ENCODE measurements around the gene FKBP9. TPM values are rescaled to one million over a fixed set of nuclear protein-coding genes. Genes with fewer than 3 reads are reported as not detected.
"Not testable (repeated sequence)": the region's sequence is repeated elsewhere in the genome, so short reads cannot be mapped to it uniquely, and the experiment has no call there.

The FKBP9 gene
- total RNA-seq, 1 experiment from 2014 or later, result 155 TPM

DNA sequence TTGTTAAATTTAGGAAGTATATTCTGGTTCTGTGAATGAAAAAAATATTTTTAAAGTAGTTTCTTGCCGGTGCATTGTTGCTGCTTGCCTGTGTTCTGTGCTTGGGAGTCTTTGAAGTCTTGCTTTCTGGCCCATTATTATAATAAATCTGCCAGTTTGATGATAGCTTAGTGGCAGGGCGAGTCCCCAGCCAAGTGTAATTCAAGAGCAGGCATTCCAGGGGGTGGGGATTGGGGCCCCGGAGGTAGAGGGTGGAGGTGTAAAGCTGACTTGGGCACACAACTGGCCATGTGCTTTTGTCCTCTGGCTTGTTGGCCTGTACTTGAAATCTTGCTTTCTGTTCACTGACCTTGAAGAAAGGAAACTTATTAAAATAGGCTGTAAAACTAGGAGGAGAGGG, 14.7 kb downstream of the FKBP9 start:
- H3K4me1 ChIP-seq (replicated peaks; ENCODE audit: insufficient read depth), result peaks cover 21% of the 10 kb centered on the region
- H3F3A ChIP-seq (ENCODE audit: insufficient read depth, low read depth); H4K20me1 ChIP-seq (ENCODE audit: insufficient read depth); intact Hi-C loops (cut with micrococcal nuclease; ENCODE audit: unreplicated experiment); H3K27me3 ChIP-seq (ENCODE audit: insufficient read depth, low read depth); H3K36me3 ChIP-seq (ENCODE audit: low read depth); CTCF ChIA-PET; H3K4me3 ChIP-seq; H3K79me2 ChIP-seq (ENCODE audit: low read depth); POLR2A ChIA-PET (ENCODE audit: unreplicated experiment); H3K9me2 ChIP-seq (ENCODE audit: insufficient read depth); H3K27ac ChIP-seq; BruUV-seq (replicated peaks); DNase-seq; H3K4me2 ChIP-seq; H3K9me3 ChIP-seq (ENCODE audit: insufficient read depth, low read depth); H2AFZ ChIP-seq: not testable (repeated sequence)

DNA sequence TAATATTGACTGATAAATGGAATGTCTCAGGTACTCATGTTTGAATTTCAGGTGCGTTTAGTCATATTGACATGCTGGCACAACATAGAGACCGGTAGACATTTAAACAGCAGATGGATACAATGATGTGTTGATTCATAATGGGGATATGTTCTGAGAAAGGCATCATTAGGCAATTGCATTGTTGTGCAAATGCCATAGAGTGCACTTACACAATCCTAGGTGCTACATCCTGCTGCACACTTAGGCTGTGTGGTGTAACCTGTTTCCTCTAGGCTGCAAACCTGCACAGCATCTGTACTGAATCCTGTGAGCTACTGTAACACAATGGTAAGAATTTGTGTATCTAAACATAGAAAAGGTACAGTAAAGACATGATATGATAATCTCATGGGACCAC, 19.9 kb downstream of the FKBP9 start:
- H3F3A ChIP-seq (ENCODE audit: insufficient read depth, low read depth); H3K9me2 ChIP-seq (ENCODE audit: insufficient read depth); H3K4me3 ChIP-seq; H2AFZ ChIP-seq; H3K36me3 ChIP-seq (ENCODE audit: low read depth); intact Hi-C loops (cut with micrococcal nuclease; ENCODE audit: unreplicated experiment); H3K79me2 ChIP-seq (ENCODE audit: low read depth); POLR2A ChIA-PET (ENCODE audit: unreplicated experiment); H3K27ac ChIP-seq; H3K9me3 ChIP-seq (ENCODE audit: insufficient read depth, low read depth); H4K20me1 ChIP-seq (ENCODE audit: insufficient read depth); H3K4me2 ChIP-seq; CTCF ChIA-PET; H3K27me3 ChIP-seq (ENCODE audit: insufficient read depth, low read depth); BruUV-seq (replicated peaks): not testable (repeated sequence)
- peak in 1 of 2 experiments; percentile 61 for DNase-seq
- peaks cover 27% of the 10 kb centered on the region for H3K4me1 ChIP-seq (replicated peaks; ENCODE audit: insufficient read depth)

DNA sequence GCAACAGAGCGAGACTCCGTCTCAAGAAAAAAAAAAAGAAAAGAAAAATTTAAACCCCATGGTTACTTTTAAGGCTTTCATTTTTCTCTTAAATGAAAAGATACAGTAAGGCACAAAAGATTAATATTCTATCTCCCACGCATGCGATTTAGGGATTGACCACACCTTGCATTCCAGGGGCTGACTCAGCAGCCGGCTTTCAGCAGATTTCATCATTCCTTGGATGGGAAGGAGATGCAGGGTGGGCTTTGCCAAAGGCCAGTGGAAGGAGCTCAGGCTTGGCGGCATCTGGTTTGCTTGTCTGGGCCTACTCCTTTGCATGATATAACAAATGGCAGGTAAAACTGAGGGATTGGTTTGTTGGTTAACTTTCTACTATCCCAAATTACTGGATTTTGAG, 22.0 kb downstream of the FKBP9 start:
- H3K9me2 ChIP-seq (ENCODE audit: insufficient read depth); H4K20me1 ChIP-seq (ENCODE audit: insufficient read depth); H3K36me3 ChIP-seq (ENCODE audit: low read depth); intact Hi-C loops (cut with micrococcal nuclease; ENCODE audit: unreplicated experiment); H2AFZ ChIP-seq; CTCF ChIA-PET; H3K79me2 ChIP-seq (ENCODE audit: low read depth); POLR2A ChIA-PET (ENCODE audit: unreplicated experiment); BruUV-seq (replicated peaks); H3K4me3 ChIP-seq; H3K9me3 ChIP-seq (ENCODE audit: insufficient read depth, low read depth); H3F3A ChIP-seq (ENCODE audit: insufficient read depth, low read depth); H3K27me3 ChIP-seq (ENCODE audit: insufficient read depth, low read depth): not testable (repeated sequence)
- H3K4me2 ChIP-seq, result 0 out of 2 replicates have a peak overlapping the region, but pooled peaks have one; percentile 2
- H3K27ac ChIP-seq, result peak overlapping the region; percentile 57
- peak; percentile 49 to 55 for DNase-seq
- H3K4me1 ChIP-seq (replicated peaks; ENCODE audit: insufficient read depth), result peaks cover 13% of the 10 kb centered on the region

DNA sequence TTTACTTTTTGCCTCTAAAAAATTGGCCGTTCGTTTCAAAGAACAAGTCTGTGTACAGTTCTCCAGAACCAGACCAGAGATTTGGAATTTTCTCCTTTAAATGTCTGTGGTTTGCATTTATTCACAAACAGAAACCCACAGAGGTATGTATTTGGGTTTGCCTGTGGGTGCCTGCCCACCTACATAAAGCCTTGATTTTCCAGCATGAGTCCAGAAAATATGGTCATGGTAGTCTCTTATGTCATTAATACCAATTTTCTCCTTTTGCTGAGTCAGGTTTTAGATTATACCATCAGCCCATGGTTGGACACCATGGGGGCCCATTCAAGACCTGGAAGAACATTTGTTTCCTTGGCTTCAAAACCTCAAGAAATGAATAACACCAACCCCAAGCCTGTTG, 22.7 kb downstream of the FKBP9 start:
- H3K79me2 ChIP-seq (ENCODE audit: low read depth); H3K9me3 ChIP-seq (ENCODE audit: insufficient read depth, low read depth); CTCF ChIA-PET; H3F3A ChIP-seq (ENCODE audit: insufficient read depth, low read depth); H3K27me3 ChIP-seq (ENCODE audit: insufficient read depth, low read depth); H2AFZ ChIP-seq; POLR2A ChIA-PET (ENCODE audit: unreplicated experiment); intact Hi-C loops (cut with micrococcal nuclease; ENCODE audit: unreplicated experiment); DNase-seq; H3K4me3 ChIP-seq; H3K9me2 ChIP-seq (ENCODE audit: insufficient read depth); H3K4me2 ChIP-seq; H4K20me1 ChIP-seq (ENCODE audit: insufficient read depth); H3K36me3 ChIP-seq (ENCODE audit: low read depth): not testable (repeated sequence)
- BruUV-seq (replicated peaks), result TSS peak; percentile 48
- Histone ChIP-seq H3K4me1 (replicated peaks; ENCODE audit: insufficient read depth) (peaks cover 13% of the 10 kb centered on the region), H3K27ac (peak overlapping the region; percentile 57; the same call in 1 of the 2 replicates)

DNA sequence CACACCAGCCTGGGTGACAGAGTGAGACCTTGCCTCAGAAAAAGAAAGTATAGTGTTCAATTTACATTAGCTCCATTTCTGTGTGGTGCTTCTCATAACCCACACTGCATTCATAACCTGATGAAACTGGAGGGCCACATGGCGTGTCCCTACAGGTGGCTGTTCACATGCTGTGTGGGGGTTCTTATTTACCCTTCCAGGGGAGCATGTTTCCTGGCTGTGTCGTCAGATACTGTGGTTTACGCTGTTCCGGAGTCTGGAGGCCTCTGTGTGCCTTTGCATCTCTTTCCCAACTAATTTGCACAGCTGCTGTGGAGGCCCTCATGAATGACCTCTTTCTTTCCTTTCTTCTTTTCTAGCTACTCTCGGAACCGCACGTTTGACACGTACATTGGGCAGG, 30.9 kb downstream of the FKBP9 start:
- H2AFZ ChIP-seq; intact Hi-C loops (cut with micrococcal nuclease; ENCODE audit: unreplicated experiment); H3K9me3 ChIP-seq (ENCODE audit: insufficient read depth, low read depth); POLR2A ChIA-PET (ENCODE audit: unreplicated experiment); H3K36me3 ChIP-seq (ENCODE audit: low read depth); H3F3A ChIP-seq (ENCODE audit: insufficient read depth, low read depth); H3K27ac ChIP-seq; BruUV-seq (replicated peaks); H3K27me3 ChIP-seq (ENCODE audit: insufficient read depth, low read depth); H4K20me1 ChIP-seq (ENCODE audit: insufficient read depth); H3K4me3 ChIP-seq; DNase-seq; H3K79me2 ChIP-seq (ENCODE audit: low read depth); H3K9me2 ChIP-seq (ENCODE audit: insufficient read depth); H3K4me2 ChIP-seq: not testable (repeated sequence)
- CTCF ChIA-PET, result interaction anchor here (0.6 kb wide), 1 partner anchor 29 kb away, joined by 4 read pairs; no protein-coding TSS in a partner anchor
- H3K4me1 ChIP-seq (replicated peaks; ENCODE audit: insufficient read depth), result peaks cover 11% of the 10 kb centered on the region

GRCh38 chr7:32991068-32991585, 33.9 kb downstream of the FKBP9 start:
- Histone ChIP-seq H3F3A (ENCODE audit: insufficient read depth, low read depth) (peaks cover 12% of the 10 kb centered on the region; the same call in 1 of the 2 replicates), H3K4me1 (replicated peaks; ENCODE audit: insufficient read depth) (peaks cover 15% of the 10 kb centered on the region)
- H3K79me2 ChIP-seq (ENCODE audit: low read depth); H3K9me2 ChIP-seq (ENCODE audit: insufficient read depth); H3K27ac ChIP-seq; POLR2A ChIA-PET (ENCODE audit: unreplicated experiment); H4K20me1 ChIP-seq (ENCODE audit: insufficient read depth); H3K9me3 ChIP-seq (ENCODE audit: insufficient read depth, low read depth); H3K4me3 ChIP-seq; H3K36me3 ChIP-seq (ENCODE audit: low read depth); CTCF ChIA-PET; DNase-seq; H3K27me3 ChIP-seq (ENCODE audit: insufficient read depth, low read depth); intact Hi-C loops (cut with micrococcal nuclease; ENCODE audit: unreplicated experiment); BruUV-seq (replicated peaks); H2AFZ ChIP-seq; H3K4me2 ChIP-seq: not testable (repeated sequence)

DNA sequence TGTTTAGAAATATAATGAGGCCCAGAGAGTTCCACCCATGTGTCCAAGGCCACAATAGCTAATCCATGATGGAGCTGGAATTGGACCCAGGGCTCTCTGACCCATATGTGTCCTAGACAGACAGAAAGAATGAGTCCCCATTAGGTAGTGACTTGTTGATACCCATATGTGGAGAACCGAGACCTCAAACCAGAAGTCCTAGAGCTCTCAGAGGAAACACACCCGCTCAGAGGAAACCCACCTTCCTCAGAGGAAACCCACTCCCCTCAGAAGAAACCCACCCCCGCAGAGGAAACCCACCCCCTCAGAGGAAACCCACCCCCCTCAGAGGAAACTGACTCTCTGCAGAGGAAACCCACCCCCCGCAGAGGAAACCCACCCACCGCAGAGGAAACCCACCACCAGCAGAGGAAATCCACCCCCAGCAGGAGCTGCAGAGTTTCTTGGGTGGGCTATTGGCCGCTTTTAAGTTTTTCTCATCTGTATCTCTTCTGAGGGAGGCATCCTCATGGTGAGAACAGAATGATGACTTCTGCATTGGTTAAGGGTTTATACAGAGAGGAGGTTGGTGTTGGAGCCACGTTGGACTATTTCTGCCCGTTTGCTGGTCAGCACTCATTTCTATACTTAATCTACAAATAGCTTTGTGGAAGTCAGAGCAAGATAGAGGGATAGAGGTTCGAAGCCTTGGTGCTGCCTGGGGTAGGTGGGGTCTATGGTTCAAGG, 34.9 kb downstream of the FKBP9 start:
- peak overlapping the region; percentile 77 for H3K27ac ChIP-seq
- H3K4me2 ChIP-seq, result peak overlapping the region; percentile 45
- H3K9me2 ChIP-seq (ENCODE audit: insufficient read depth); H3K9me3 ChIP-seq (ENCODE audit: insufficient read depth, low read depth); H2AFZ ChIP-seq; H3K79me2 ChIP-seq (ENCODE audit: low read depth); H3K27me3 ChIP-seq (ENCODE audit: insufficient read depth, low read depth); intact Hi-C loops (cut with micrococcal nuclease; ENCODE audit: unreplicated experiment); DNase-seq; H4K20me1 ChIP-seq (ENCODE audit: insufficient read depth); POLR2A ChIA-PET (ENCODE audit: unreplicated experiment); H3K36me3 ChIP-seq (ENCODE audit: low read depth); H3K4me3 ChIP-seq: not testable (repeated sequence)
- CTCF ChIA-PET, result interaction anchor here (0.6 kb wide), 1 partner anchor 116 kb away, joined by 9 read pairs; no protein-coding TSS in a partner anchor
- H3K4me1 ChIP-seq (replicated peaks; ENCODE audit: insufficient read depth), result peaks cover 15% of the 10 kb centered on the region
- BruUV-seq (replicated peaks), result TSS peak; percentile 65
- H3F3A ChIP-seq (ENCODE audit: insufficient read depth, low read depth), result peaks cover 12% of the 10 kb centered on the region; the same call in 1 of the 2 replicates

Measured in PC-9 (cell line).